GM18951 (cell line): ENCODE results near the gene MAML3.
"Not testable (repeated sequence)": the region's sequence is repeated elsewhere in the genome, so short reads cannot be mapped to it uniquely, and the experiment has no call there.

Experiments
- POLR2A ChIP-seq: IDR thresholded peaks from 4 replicates; pipeline ENCODE4 v1.6.1; 2011; ENCODE audit warnings: mild to moderate bottlenecking; ENCODE audit not compliant: insufficient read length, insufficient read depth; ENCODE audit errors: extremely low read depth
- in situ Hi-C: fragments of 300-500 bp; cut with MboI; formaldehyde crosslinking; loops from one replicate; pipeline ENCODE4 v1.12.0; 2022; ENCODE audit warnings: low sequenced_read_pairs, mixed read lengths, inconsistent platforms; ENCODE audit not compliant: unreplicated experiment

MAML3 gene

DNA sequence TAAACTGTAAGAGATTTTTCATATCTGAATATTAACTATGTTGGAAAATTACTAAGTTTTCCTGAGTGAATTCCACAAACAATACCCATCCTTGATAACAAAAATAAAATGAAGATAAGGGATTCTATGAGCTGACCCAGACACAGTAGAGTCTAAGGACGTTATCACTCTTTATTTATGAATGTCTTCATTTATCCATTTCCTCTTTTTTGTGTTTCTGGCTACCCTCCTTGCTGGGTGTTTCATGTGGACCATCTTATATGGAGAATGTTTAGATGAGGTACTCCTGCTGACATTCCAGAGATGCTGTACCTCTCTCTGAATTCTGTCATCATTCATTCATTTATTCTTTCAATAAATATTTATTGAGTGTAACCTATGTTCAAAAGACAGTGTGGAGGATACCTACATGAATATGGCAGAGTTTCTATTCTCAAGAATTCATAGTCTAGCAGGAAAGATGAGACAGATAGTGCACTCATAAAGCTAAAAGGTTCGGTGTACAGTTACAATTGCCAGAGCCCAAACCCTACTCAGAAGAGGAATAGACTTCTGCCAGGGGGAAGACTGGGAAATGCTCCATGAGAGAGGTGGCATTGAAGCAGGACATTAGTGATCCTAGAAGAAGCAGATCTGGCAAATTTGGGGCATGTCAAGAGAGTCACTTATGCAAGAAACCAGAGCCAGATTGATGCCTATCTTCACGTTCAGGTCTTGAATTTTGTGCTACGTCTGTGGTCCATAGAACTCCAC lies 195.8 kb downstream of the MAML3 start:
- TF ChIP-seq POLR2A: no peak
- in situ Hi-C loops: no loop called here

- TF ChIP-seq POLR2A: no peak
- in situ Hi-C loops: no loop called here
Observed at GRCh38 chr4:139957065-139957464, 196.9 kb downstream of the MAML3 start.

DNA sequence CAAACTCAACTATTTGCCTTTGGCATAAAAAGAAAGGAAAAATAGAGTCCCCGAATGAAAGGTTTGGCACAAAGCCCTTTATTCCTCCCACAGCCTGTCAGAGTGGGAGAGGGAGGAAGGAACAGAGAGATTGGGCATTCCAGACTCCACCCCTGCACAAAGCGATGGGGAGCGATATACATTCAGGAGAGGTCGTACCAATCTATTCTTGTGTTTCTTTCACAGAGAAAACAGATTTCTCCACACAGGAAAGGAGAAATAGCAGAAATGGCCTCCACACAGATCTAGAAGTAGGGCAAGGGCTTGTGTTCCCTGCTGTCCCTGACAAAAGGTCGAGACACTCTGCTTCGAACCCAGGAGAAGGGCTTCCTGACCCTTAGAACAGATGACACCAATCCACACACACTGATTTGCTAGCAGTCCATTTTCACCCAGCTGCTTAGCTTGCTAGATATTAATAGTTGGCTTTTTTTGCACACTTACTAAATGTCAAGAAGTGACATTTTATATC lies 197.4 kb downstream of the MAML3 start:
- in situ Hi-C loops: no loop called here
- TF ChIP-seq POLR2A: no peak

GRCh38 chr4:139955600-139955999 lies 198.4 kb downstream of the MAML3 start:
- in situ Hi-C loops: no loop called here
- no peak for TF ChIP-seq POLR2A

DNA sequence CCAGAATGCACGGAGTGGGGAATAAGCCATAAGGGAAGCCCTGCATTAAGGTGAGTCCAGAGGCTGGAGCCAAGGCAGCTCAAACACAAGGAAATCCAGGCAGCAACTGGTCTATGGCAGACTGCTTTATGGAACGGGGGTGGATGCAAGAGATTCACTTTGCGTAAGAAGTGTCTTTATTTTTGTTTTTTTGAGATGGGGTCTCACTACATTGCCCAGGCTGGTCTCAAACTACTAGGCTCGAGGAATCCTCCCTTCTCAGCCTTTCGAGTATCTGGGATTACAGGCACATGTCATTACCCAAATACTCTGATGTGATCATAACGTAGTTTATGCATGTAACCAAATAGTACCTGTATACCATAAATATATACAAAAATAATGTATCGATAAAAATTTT lies 199.5 kb downstream of the MAML3 start:
- TF ChIP-seq POLR2A: no peak
- in situ Hi-C loops: no loop called here

- in situ Hi-C loops: no loop called here
- no peak for TF ChIP-seq POLR2A
Observed at GRCh38 chr4:139951021-139951420, 203.0 kb downstream of the MAML3 start.

DNA sequence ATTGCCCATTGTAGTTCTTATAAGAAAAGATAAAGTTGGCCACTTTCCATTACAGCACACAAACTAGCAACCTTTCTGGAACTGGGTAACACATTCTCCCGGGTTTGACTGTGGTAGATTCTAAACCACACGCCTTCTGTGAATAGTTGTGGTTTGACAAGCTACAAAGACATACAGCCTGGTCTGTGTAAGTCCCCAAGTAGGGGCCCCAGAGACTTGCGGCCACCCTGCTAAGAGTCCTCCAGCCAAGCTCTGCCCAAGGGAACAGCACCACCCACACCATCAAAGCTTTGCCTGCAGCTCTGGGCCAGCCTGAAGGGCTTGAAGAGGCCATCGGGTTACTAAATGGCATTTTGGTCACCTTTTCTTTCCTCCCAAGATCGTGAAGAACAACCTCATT lies 203.4 kb downstream of the MAML3 start:
- in situ Hi-C loops: no loop called here
- no peak for TF ChIP-seq POLR2A

DNA sequence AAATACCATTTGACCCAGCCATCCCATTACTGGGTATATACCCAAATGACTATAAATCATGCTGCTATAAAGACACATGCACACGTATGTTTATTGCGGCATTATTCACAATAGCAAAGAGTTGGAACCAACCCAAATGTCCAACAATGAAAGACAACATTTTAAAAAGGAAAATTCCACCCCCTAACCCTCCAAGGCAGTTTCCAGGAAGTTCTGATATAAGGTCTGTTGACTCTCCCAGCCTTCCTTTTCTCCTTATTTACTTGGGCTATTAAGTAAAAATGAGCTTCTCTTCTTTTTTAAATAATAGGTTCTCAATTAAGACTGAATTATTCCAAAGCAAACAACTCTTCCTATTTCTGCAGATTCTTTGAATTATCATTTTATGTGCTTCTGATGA lies 209.1 kb downstream of the MAML3 start:
- in situ Hi-C loops: not testable (repeated sequence)

GRCh38 chr4:139943277-139943676 lies 210.7 kb downstream of the MAML3 start:
- in situ Hi-C loops: no loop called here
- TF ChIP-seq POLR2A: no peak

DNA sequence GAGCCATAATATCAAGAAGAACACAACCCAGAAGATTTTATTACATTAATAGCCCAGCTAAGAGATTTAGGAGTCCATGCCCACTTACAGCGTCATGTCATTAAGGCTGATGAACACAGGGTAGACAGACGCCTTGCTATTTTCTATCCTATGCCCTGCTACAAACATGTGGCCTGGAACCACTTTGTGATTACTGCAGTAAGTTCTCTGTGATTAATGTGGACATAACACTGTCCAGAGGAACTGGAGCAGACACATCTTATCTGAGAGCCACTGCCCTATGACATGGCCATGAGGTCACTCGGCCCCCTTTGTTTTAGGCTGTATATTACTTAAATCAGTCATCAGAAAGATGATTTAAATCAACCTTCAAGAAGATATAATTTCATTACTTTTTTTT lies 211.7 kb downstream of the MAML3 start:
- in situ Hi-C loops: no loop called here
- TF ChIP-seq POLR2A: no peak

DNA sequence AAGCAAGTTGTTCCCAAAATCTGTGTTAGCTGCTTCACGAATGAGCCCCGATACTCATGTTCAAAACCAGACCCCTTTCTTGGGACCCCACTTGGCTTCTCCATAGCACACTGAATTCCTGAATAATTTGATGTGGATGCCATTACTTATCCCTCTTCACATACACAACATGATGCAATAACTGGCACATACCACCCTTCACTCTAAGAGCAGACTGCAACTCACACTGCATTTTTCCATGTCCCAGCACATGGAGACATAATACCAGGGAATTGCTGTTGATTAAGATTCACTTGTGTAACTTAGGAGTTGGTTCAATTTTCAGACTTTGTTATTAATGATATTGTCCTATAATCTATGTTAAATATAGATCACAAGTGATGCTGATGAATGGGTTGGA lies 213.4 kb downstream of the MAML3 start:
- TF ChIP-seq POLR2A: no peak
- in situ Hi-C loops: no loop called here

DNA sequence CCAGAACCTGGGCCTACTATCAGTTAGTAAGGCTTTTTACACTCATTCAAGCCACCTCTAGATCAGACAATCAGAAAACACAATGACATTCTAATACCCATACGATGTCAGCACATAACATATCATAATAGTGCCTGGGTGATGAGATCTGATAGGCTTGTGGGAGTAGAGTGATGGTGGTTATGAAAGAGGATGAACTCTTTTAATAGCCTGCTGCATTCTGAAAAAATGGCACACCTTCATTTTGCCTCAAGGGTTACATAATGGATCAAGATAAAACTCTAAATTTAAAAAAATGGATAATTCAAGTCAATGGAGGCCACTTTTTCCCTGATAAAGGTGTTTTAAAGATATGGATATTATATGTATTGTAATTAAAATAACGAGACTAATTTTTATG lies 215.6 kb downstream of the MAML3 start:
- TF ChIP-seq POLR2A: no peak
- in situ Hi-C loops: no loop called here

DNA sequence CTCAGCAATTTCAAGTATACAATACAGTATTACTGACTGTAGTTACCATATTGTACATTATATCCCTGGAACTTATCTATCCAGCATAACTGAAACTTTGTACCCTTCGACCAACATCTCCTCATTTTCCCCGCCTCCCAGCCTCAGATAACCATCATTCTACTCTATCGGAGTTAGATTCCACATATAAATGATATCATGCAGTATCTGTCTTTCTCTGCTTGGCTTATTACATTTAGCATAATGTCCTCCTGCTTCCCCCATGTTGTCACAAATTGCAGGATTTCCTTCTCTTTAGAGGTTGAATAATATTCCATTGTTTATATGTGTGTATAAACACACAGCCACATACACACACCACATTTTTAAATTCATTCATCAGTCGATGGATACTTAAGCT lies 218.1 kb downstream of the MAML3 start:
- no peak for TF ChIP-seq POLR2A
- in situ Hi-C loops: no loop called here

GRCh38 chr4:139934708-139935195 lies 219.2 kb downstream of the MAML3 start:
- no peak for TF ChIP-seq POLR2A
- in situ Hi-C loops: no loop called here
